ENCODE data around the gene RCSD1.
A peak's percentile ranks its signal among the peaks of the same experiment; 100 is the strongest.
"Not testable (repeated sequence)": the region's sequence is repeated elsewhere in the genome, so short reads cannot be mapped to it uniquely, and the experiment has no call there.

RCSD1 gene

GRCh38 chr1:167713330-167714081 lies 83.5 kb downstream of the RCSD1 start:
- DNase-seq, result peak in 13 of 51 donors; percentile 7 to 41 (median 15)

GRCh38 chr1:167714098-167714438 lies 84.0 kb downstream of the RCSD1 start:
- peak in 16 of 51 donors; percentile 43 to 87 (median 76) for DNase-seq

- DNase-seq, result peak; percentile 57 to 93 (median 82)
These were observed 84.6 kb downstream of the RCSD1 start for GRCh38 chr1:167714439-167715156.

- DNase-seq, result peak; percentile 12 to 93 (median 68)
These were observed 85.3 kb downstream of the RCSD1 start for GRCh38 chr1:167715157-167715999.

GRCh38 chr1:167716000-167716271 lies 85.9 kb downstream of the RCSD1 start:
- DNase-seq, result no peak

GRCh38 chr1:167717351-167717750 lies 87.3 kb downstream of the RCSD1 start:
- no peak for DNase-seq

- DNase-seq, result no peak
These were observed 89.1 kb downstream of the RCSD1 start for GRCh38 chr1:167718914-167719691.

GRCh38 chr1:167719715-167720421 lies 89.8 kb downstream of the RCSD1 start:
- not testable (repeated sequence) for DNase-seq

GRCh38 chr1:167720965-167721616 lies 91.1 kb downstream of the RCSD1 start:
- DNase-seq, result peak in 31 of 51 donors; percentile 3 to 83 (median 37)

GRCh38 chr1:167721617-167722151 lies 91.7 kb downstream of the RCSD1 start, which contains the start of gene MPZL1:
TSS of gene MPZL1 (plus strand) at chr1:167721982. CDS start at chr1:167722152, 170 bp downstream.
- DNase-seq, result peak; percentile 41 to 97 (median 92)

GRCh38 chr1:167722152-167722869 lies 92.3 kb downstream of the RCSD1 start:
- DNase-seq, result peak in 12 of 51 donors; percentile 3 to 69 (median 52)

- no peak for DNase-seq
These were observed 92.8 kb downstream of the RCSD1 start for GRCh38 chr1:167722870-167723251.

GRCh38 chr1:167723707-167724323 lies 93.8 kb downstream of the RCSD1 start:
- no peak for DNase-seq

- no peak for DNase-seq
These were observed 96.0 kb downstream of the RCSD1 start for GRCh38 chr1:167726008-167726407.

- DNase-seq, result no peak
These were observed 98.9 kb downstream of the RCSD1 start for GRCh38 chr1:167728818-167729410.

GRCh38 chr1:167734227-167734626 lies 104.2 kb downstream of the RCSD1 start:
- no peak for DNase-seq

- DNase-seq, result no peak
These were observed 104.8 kb downstream of the RCSD1 start for GRCh38 chr1:167734841-167735240.

- no peak for DNase-seq
These were observed 107.1 kb downstream of the RCSD1 start for GRCh38 chr1:167737169-167737568.

Data from hypothalamus (tissue), 51 donors.